Measurements from ENCODE around the gene URM1. TPM values are rescaled to one million over a fixed set of nuclear protein-coding genes. Genes with fewer than 3 reads are reported as not detected.

URM1 gene
- total RNA-seq, 1 donor from 2014 or later: 26.6 TPM

DNA sequence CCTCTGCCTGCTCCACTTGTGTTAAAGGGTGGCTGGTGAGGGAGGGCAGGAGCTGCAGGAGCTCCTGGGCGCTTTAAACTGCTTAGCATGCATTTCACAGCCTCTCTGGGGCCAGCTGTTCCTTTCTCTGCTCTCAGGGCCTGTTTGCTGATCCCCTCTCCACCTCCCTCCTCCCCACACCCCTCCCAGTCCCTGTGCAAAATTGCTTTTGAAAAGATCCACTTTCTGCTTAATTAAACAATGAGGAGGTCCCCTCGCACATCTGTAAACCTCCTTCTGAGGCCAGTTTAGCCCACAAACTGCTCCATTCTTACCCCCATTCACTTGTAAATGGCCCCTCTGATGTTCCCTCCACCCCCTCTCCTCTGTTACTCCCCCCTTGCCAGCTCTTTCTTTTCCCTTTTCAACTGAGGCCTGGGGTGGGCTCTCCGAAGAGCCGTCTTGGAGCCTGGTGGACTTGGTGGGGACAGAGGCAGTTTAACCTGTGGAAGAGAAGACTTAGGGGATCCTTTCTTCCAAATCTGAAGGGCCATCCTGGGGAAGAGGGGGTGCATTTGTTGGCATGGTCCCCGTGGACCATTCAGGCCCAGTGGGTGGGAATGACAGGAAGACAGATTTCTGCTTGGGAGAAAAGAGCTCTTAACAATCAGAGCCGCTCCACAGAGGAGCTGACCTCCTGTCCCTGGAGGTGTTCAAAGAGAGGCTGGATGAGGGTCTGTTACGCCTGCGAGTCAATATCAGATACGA, 12.0 kb downstream of the URM1 start:
- no peaks in the 10 kb centered on the region for H3K9me3 ChIP-seq (ENCODE audit: control insufficient read depth in 3 of 3, low read length in 3 of 3)
- H3K36me3 ChIP-seq (ENCODE audit: control insufficient read depth in 3 of 3, insufficient read depth in 3 of 3, low read length in 3 of 3): peaks cover 35 to 39% (median 36%) of the 10 kb centered on the region in 3 donors
- no peak overlapping the region for H3K9ac ChIP-seq (ENCODE audit: low read depth in 1 of 3, low read length in 3 of 3)
- H3K4me3 ChIP-seq (ENCODE audit: low read length in 3 of 3): no peak overlapping the region
- H3K27ac ChIP-seq (ENCODE audit: low read depth, low read length): no peak overlapping the region
- H3K27me3 ChIP-seq (ENCODE audit: control insufficient read depth in 3 of 3, insufficient read depth in 3 of 3, low read length in 3 of 3): no peaks in the 10 kb centered on the region
- peaks cover 0 to 6% (median 0%) of the 10 kb centered on the region in 3 donors for H3K4me1 ChIP-seq (ENCODE audit: control insufficient read depth in 3 of 3, insufficient read depth in 3 of 3, low read length in 3 of 3)

DNA sequence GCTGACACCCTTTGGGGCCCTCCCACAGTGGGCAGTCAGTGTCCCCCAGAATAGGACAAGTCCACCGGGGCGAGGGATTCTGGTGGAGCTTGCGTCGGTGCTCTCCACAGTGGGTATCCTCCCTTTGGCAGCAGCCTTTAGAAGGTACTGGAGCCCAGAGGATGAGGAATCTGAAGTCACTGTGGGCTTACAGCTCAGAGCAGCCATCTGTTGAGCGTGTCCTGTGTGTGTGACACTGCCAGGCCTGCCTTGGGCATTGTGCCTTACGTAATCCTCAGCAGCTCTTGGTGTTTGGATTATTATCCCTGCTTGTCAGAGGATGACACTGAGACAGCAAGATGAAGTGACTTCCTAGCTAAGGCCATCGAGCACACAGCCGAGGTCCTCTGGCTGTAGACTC, 12.6 kb downstream of the URM1 start:
- H3K4me3 ChIP-seq (ENCODE audit: low read length in 3 of 3): no peak overlapping the region
- H3K27ac ChIP-seq (ENCODE audit: low read depth, low read length): no peak overlapping the region
- no peaks in the 10 kb centered on the region for H3K9me3 ChIP-seq (ENCODE audit: control insufficient read depth in 3 of 3, low read length in 3 of 3)
- H3K4me1 ChIP-seq (ENCODE audit: control insufficient read depth in 3 of 3, insufficient read depth in 3 of 3, low read length in 3 of 3): peaks cover 0 to 6% (median 0%) of the 10 kb centered on the region in 3 donors
- H3K9ac ChIP-seq (ENCODE audit: low read depth in 1 of 3, low read length in 3 of 3): peak overlapping the region in 1 of 3 donors; percentile 50
- H3K36me3 ChIP-seq (ENCODE audit: control insufficient read depth in 3 of 3, insufficient read depth in 3 of 3, low read length in 3 of 3): peaks cover 40 to 45% (median 41%) of the 10 kb centered on the region in 3 donors
- no peaks in the 10 kb centered on the region for H3K27me3 ChIP-seq (ENCODE audit: control insufficient read depth in 3 of 3, insufficient read depth in 3 of 3, low read length in 3 of 3)

- Histone ChIP-seq H3K27me3 (ENCODE audit: control insufficient read depth in 3 of 3, insufficient read depth in 3 of 3, low read length in 3 of 3) (no peaks in the 10 kb centered on the region), H3K4me3 (ENCODE audit: low read length in 3 of 3) (no peak overlapping the region), H3K36me3 (ENCODE audit: control insufficient read depth in 3 of 3, insufficient read depth in 3 of 3, low read length in 3 of 3) (peaks cover 48 to 56% (median 49%) of the 10 kb centered on the region in 3 donors)
Measured at GRCh38 chr9:128384801-128385495, 13.8 kb downstream of the URM1 start.

DNA sequence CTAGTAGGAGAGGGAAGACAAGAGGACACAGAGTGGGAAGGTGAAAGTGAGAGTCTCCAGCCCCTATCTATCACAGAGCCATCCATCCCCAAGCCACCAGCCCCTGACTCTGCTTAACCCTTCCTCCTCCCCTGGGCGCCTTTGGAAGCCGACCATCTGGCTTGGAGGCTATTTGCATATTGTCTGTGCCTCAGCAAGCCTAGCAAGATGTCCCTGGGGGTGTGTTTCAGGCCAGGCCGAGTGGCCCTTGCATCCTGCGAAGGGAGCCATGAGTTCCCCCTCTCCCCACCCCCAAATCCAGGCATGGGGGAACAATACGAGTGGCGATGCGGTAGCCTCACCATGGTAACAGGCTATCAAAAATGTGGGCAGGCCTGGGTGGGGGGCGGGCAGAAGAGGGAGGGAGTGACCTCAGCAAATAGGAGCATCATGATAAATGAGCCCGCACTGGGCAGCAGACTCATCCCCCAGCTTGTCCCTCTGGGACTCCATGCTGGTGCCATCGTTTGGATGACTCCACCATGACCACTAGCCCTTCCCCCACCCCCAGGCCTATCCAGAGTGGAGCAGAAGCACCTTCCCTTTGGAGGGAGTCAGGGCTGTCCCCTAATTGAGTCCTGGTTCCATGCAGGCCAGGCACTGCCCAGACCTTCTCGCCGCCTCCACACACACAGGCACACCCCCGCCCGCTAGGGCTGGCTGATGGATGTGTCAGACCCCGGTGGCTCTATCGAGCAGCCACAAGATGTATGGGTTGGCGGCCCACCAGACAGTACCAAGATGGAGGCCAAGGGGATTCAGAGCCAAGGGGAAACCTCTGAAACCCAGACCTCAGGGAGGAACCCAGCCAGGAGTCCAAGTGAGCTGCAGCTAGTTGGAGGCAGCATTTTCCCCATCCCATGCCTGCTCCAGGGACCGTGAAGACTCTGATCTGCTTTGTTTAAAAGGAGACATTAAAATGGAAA, 14.6 kb downstream of the URM1 start:
- H3K4me1 ChIP-seq (ENCODE audit: control insufficient read depth in 3 of 3, insufficient read depth in 3 of 3, low read length in 3 of 3): peaks cover 3 to 6% (median 3%) of the 10 kb centered on the region in 3 donors
- H3K9me3 ChIP-seq (ENCODE audit: control insufficient read depth in 3 of 3, low read length in 3 of 3): no peaks in the 10 kb centered on the region
- H3K36me3 ChIP-seq (ENCODE audit: control insufficient read depth in 3 of 3, insufficient read depth in 3 of 3, low read length in 3 of 3): peaks cover 48 to 60% (median 51%) of the 10 kb centered on the region in 3 donors
- H3K27ac ChIP-seq (ENCODE audit: low read depth, low read length): no peak overlapping the region
- no peak overlapping the region for H3K4me3 ChIP-seq (ENCODE audit: low read length in 3 of 3)
- H3K9ac ChIP-seq (ENCODE audit: low read depth in 1 of 3, low read length in 3 of 3): no peak overlapping the region
- no peaks in the 10 kb centered on the region for H3K27me3 ChIP-seq (ENCODE audit: control insufficient read depth in 3 of 3, insufficient read depth in 3 of 3, low read length in 3 of 3)

More at GRCh38 chr9:128384801-128385495, 13.8 kb downstream of the URM1 start:
- Histone ChIP-seq H3K9me3 (ENCODE audit: control insufficient read depth in 3 of 3, low read length in 3 of 3) (no peaks in the 10 kb centered on the region), H3K27ac (ENCODE audit: low read depth, low read length) (no peak overlapping the region), H3K4me1 (ENCODE audit: control insufficient read depth in 3 of 3, insufficient read depth in 3 of 3, low read length in 3 of 3) (peaks cover 3 to 6% (median 3%) of the 10 kb centered on the region in 3 donors), H3K9ac (ENCODE audit: low read depth in 1 of 3, low read length in 3 of 3) (no peak overlapping the region)

- Histone ChIP-seq H3K9me3 (ENCODE audit: control insufficient read depth in 3 of 3, low read length in 3 of 3) (no peaks in the 10 kb centered on the region), H3K36me3 (ENCODE audit: control insufficient read depth in 3 of 3, insufficient read depth in 3 of 3, low read length in 3 of 3) (peaks cover 45 to 60% (median 58%) of the 10 kb centered on the region in 3 donors), H3K4me1 (ENCODE audit: control insufficient read depth in 3 of 3, insufficient read depth in 3 of 3, low read length in 3 of 3) (peaks cover 3 to 6% (median 3%) of the 10 kb centered on the region in 3 donors), H3K4me3 (ENCODE audit: low read length in 3 of 3) (no peak overlapping the region), H3K9ac (ENCODE audit: low read depth in 1 of 3, low read length in 3 of 3) (no peak overlapping the region), H3K27me3 (ENCODE audit: control insufficient read depth in 3 of 3, insufficient read depth in 3 of 3, low read length in 3 of 3) (no peaks in the 10 kb centered on the region), H3K27ac (ENCODE audit: low read depth, low read length) (no peak overlapping the region)
Measured at GRCh38 chr9:128388150-128388549, 17.0 kb downstream of the URM1 start.

DNA sequence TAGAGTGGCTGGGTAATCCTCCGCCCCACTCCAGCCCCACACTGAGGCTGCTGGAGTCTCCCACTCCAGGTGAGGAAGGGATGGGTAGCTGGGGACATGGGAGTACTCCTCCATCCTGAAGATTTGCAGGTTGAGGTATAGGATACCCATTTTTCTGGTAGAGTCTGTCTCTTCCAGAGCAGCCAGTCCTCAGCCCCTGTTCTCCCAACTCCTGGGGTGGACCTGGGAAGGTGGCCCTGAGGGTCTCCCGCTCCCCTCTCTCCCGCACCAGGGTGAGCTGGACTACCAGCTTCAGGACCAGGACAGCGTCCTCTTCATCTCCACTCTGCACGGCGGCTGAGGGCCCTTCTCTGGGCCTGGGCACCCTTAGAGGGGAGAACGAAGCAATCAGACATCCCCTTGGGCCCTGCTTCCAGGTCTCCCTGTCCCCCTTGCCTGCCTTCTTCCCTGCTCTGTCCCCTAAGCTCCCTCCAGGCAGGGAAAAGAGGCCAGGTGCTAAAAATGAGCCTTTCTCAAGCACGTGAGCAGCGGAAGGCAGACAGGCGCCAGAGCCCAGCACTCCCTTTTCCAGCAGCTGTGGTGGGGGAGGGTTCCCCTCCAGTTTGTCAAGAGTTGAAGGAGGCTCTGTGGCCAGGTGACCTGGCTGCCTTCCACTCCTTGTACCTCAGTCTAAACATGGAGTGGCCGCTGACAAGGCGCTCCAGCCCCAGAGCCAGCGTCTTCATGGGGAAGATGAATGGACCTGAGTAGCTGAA, 18.4 kb downstream of the URM1 start:
- H3K9ac ChIP-seq (ENCODE audit: low read depth in 1 of 3, low read length in 3 of 3): peak overlapping the region in 1 of 3 donors; percentile 25

DNA sequence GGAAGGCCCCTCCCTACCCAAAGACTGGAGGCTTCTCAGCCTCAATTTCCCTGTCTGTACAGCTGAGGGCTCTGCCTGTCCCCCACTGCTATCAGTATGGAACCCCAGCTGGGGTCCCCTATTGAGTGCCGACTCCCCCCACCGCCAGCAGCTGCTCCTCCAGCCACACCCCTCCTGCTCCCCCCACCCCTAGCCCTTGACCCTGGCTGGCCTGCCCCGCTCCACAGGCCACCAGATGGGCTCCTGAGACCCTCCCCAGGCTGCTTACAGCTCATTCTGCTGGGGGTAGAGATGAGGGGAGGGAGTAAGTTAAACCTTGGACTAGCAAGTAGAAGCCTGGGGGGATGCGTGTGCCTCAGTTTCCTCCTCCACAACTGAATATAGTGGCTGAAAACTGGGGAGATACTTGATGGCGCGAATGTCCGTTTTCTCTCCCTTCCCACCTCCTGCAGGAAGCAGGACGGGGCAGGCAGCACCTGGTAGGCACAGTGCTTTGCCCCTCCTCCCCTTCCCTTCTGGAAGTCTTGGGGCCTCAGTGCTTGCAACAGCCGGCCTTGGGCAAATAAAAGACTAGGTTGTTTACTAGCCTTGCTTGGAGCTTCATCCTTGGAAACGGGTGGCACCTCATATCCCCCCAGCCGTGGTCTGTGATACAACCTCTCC, 19.1 kb downstream of the URM1 start:
- Histone ChIP-seq H3K4me1 (ENCODE audit: control insufficient read depth in 3 of 3, insufficient read depth in 3 of 3, low read length in 3 of 3) (peaks cover 0 to 3% (median 3%) of the 10 kb centered on the region in 3 donors), H3K27ac (ENCODE audit: low read depth, low read length) (no peak overlapping the region), H3K27me3 (ENCODE audit: control insufficient read depth in 3 of 3, insufficient read depth in 3 of 3, low read length in 3 of 3) (peaks cover 0 to 2% (median 0%) of the 10 kb centered on the region in 3 donors), H3K9ac (ENCODE audit: low read depth in 1 of 3, low read length in 3 of 3) (no peak overlapping the region), H3K36me3 (ENCODE audit: control insufficient read depth in 3 of 3, insufficient read depth in 3 of 3, low read length in 3 of 3) (peaks cover 37 to 57% (median 51%) of the 10 kb centered on the region in 3 donors), H3K4me3 (ENCODE audit: low read length in 3 of 3) (no peak overlapping the region), H3K9me3 (ENCODE audit: control insufficient read depth in 3 of 3, low read length in 3 of 3) (no peaks in the 10 kb centered on the region)

More for the DNA sequence above, 18.4 kb downstream of the URM1 start:
- Histone ChIP-seq H3K27me3 (ENCODE audit: control insufficient read depth in 3 of 3, insufficient read depth in 3 of 3, low read length in 3 of 3) (no peaks in the 10 kb centered on the region), H3K4me3 (ENCODE audit: low read length in 3 of 3) (no peak overlapping the region), H3K36me3 (ENCODE audit: control insufficient read depth in 3 of 3, insufficient read depth in 3 of 3, low read length in 3 of 3) (peaks cover 37 to 60% (median 51%) of the 10 kb centered on the region in 3 donors), H3K4me1 (ENCODE audit: control insufficient read depth in 3 of 3, insufficient read depth in 3 of 3, low read length in 3 of 3) (peaks cover 0 to 3% (median 3%) of the 10 kb centered on the region in 3 donors), H3K9me3 (ENCODE audit: control insufficient read depth in 3 of 3, low read length in 3 of 3) (no peaks in the 10 kb centered on the region), H3K27ac (ENCODE audit: low read depth, low read length) (no peak overlapping the region)

DNA sequence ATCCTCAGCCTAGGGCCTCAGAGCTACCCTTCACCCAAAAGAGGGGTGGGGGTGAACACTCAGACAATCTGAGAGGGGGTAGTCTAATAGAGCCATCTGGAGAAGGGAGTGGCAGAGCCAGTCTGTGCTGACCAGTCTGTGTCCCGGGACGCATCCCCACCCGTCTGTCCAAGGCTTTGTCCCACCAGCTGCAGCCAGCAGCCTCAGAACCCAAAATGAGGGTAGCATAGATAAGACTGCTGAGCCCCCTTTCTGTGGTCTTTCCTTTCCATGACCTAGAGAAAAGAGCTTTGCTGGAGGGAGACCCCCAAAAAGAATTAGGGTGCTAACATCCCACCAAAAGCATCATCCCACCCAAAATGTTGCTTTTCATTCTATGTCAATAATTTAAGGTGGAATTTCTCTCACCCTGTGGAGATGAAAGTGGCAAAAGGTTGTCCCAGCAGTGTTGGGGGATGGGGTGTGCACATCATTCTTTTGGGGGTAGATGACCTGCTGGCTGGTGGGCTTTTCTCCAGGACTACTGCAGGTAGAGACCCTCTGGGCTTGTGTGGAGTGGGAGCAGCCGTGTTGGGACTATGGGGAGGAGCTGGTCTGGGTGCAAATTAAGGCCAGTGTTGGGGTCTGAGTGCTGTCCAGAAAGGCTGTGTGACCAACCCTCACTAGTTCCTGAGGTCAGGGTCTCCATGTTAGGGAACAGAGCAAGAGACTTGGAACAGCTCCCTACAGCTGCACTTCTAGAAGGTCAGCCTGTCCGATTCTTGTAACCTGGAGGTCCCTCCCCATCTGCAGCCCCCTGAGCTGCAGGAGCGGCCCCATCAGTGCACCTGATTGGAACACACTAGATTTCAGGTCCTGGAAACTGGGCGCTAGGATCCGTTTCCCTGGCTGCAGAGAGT, 19.9 kb downstream of the URM1 start:
- no peak overlapping the region for H3K9ac ChIP-seq (ENCODE audit: low read depth in 1 of 3, low read length in 3 of 3)
- H3K4me1 ChIP-seq (ENCODE audit: control insufficient read depth in 3 of 3, insufficient read depth in 3 of 3, low read length in 3 of 3): peaks cover 0 to 3% (median 3%) of the 10 kb centered on the region in 3 donors
- H3K36me3 ChIP-seq (ENCODE audit: control insufficient read depth in 3 of 3, insufficient read depth in 3 of 3, low read length in 3 of 3): peaks cover 34 to 52% (median 48%) of the 10 kb centered on the region in 3 donors
- no peaks in the 10 kb centered on the region for H3K9me3 ChIP-seq (ENCODE audit: control insufficient read depth in 3 of 3, low read length in 3 of 3)
- H3K4me3 ChIP-seq (ENCODE audit: low read length in 3 of 3): no peak overlapping the region
- H3K27me3 ChIP-seq (ENCODE audit: control insufficient read depth in 3 of 3, insufficient read depth in 3 of 3, low read length in 3 of 3): peaks cover 0 to 3% (median 0%) of the 10 kb centered on the region in 3 donors
- no peak overlapping the region for H3K27ac ChIP-seq (ENCODE audit: low read depth, low read length)
